GM21390 (cell line): ENCODE data around the gene CTNND2.
"Not testable (repeated sequence)": the region's sequence is repeated elsewhere in the genome, so short reads cannot be mapped to it uniquely, and the experiment has no call there.

Source experiments
- ATAC-seq: cut with Tn5 transposase; IDR thresholded peaks from one replicate; pipeline ENCODE4 v1.9.1; 2021; ENCODE audit not compliant: unreplicated experiment

CTNND2 gene

GRCh38 chr5:11329679-11330078, 574.6 kb downstream of the CTNND2 start:
- ATAC-seq, result no peak

- ATAC-seq, result no peak
These were observed 579.5 kb downstream of the CTNND2 start for GRCh38 chr5:11324521-11325289.

GRCh38 chr5:11323761-11324160, 580.5 kb downstream of the CTNND2 start:
- no peak for ATAC-seq

- ATAC-seq, result no peak
These were observed 582.1 kb downstream of the CTNND2 start for GRCh38 chr5:11322133-11322532.

- ATAC-seq, result no peak
These were observed 584.2 kb downstream of the CTNND2 start for GRCh38 chr5:11319836-11320580.

GRCh38 chr5:11313694-11314093, 590.6 kb downstream of the CTNND2 start:
- ATAC-seq, result not testable (repeated sequence)

- no peak for ATAC-seq
These were observed 592.5 kb downstream of the CTNND2 start for GRCh38 chr5:11311731-11312130.

- no peak for ATAC-seq
These were observed 593.0 kb downstream of the CTNND2 start for GRCh38 chr5:11311272-11311671.

GRCh38 chr5:11310158-11310557, 594.1 kb downstream of the CTNND2 start:
- ATAC-seq, result no peak

GRCh38 chr5:11306365-11306764, 597.9 kb downstream of the CTNND2 start:
- ATAC-seq, result no peak

- no peak for ATAC-seq
These were observed 599.0 kb downstream of the CTNND2 start for GRCh38 chr5:11305245-11305644.

- ATAC-seq, result no peak
These were observed 599.6 kb downstream of the CTNND2 start for GRCh38 chr5:11304641-11305040.

- ATAC-seq, result no peak
These were observed 601.6 kb downstream of the CTNND2 start for GRCh38 chr5:11302663-11303062.

GRCh38 chr5:11301171-11301570, 603.1 kb downstream of the CTNND2 start:
- ATAC-seq, result no peak

- ATAC-seq, result no peak
These were observed 603.5 kb downstream of the CTNND2 start for GRCh38 chr5:11300736-11301135.

GRCh38 chr5:11298877-11299276, 605.4 kb downstream of the CTNND2 start:
- ATAC-seq, result no peak

- no peak for ATAC-seq
These were observed 610.7 kb downstream of the CTNND2 start for GRCh38 chr5:11293523-11293922.

GRCh38 chr5:11292648-11293356, 611.4 kb downstream of the CTNND2 start:
- no peak for ATAC-seq

- ATAC-seq, result no peak
These were observed 614.5 kb downstream of the CTNND2 start for GRCh38 chr5:11289733-11290132.

- ATAC-seq, result no peak
These were observed 615.0 kb downstream of the CTNND2 start for GRCh38 chr5:11289208-11289607.

- ATAC-seq, result no peak
These were observed 622.4 kb downstream of the CTNND2 start for GRCh38 chr5:11281842-11282241.

GRCh38 chr5:11277323-11277722, 626.9 kb downstream of the CTNND2 start:
- no peak for ATAC-seq
